GM19455 (cell line): ENCODE data around the gene UGGT2.
"Not testable (repeated sequence)": the region's sequence is repeated elsewhere in the genome, so short reads cannot be mapped to it uniquely, and the experiment has no call there.

Source experiments
- ATAC-seq: cut with Tn5 transposase; IDR thresholded peaks from one replicate; pipeline ENCODE4 v1.9.1; 2021; ENCODE audit not compliant: unreplicated experiment

UGGT2 gene

DNA sequence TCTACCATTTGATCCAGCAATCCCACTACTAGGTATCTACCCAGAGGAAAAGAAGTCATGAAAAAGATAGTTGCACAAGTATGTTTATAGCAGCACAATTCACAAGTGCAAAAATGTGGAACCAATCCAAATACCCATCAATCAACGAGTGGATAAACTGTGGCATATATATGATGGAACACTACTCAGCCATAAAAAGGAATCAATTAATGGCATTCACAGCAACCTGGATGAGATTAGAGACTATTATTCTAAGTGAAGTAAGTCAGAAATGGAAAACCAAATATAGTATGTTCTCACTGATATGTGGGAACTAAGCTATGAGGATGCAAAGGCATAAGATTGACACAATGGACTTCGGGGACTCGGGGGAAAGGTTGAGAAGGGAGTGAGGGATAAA, 1.3 kb downstream of the UGGT2 start:
- not testable (repeated sequence) for ATAC-seq

DNA sequence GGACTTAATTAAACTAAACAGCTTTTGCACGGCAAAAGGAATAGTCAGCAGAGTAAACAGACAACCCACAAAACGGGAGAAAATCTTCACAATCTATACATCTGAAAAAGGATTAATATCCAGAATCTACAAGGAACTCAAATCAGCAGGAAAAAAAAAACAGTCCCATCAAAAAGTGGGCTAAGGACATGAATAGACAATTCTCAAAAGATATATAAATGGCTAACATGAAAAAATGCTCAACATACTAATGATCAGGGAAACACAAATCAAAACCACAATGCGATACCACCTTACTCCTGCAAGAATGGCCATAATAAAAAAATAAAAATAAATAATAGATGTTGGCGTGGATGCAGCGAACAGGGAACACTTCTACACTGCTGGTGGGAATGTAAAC, 1.7 kb downstream of the UGGT2 start:
- ATAC-seq: not testable (repeated sequence)

DNA sequence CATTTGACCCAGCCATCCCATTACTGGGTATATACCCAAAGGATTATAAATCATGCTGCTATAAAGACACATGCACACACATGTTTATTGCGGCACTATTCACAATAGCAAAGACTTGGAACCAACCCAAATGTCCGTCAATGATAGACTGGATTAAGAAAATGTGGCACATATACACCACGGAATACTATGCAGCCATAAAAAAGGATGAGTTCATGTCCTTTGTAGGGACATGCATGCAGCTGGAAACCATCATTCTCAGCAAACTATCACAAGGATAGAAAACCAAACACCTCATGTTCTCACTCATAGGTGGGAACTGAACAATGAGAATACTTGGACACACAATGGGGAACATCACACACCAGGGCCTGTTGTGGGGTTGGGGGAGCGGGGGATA, 2.2 kb downstream of the UGGT2 start:
- ATAC-seq: not testable (repeated sequence)

DNA sequence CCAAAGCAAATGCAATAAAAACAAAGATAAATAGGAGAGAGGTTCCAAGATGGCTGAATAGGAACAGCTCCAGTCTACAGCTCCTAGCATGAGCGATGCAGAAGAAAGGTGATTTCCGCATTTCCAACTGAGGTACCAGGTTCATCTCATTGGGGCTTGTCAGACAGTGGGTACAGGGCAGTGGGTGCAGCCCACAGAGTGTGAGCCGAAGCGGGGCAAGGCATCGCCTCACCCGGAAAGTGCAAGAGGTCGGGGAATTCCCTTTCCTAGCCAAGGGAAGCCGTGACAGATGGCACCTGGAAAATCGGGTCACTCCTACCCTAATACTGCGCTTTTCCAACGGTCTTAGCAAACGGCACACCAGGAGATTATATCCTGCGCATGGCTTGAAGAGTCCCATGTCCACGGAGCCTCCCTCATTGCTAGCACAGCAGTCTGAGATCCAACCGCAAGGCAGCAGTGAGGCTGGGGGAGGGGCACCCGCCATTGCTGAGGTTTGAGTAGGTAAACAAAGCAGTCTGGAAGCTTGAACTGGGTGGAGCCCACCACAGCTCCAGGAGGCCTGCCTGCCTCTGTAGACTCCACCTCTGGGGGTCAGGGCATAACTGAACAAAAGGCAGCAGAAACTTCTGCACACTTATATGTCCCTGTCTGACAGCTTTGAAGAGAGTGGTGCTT, 6.6 kb downstream of the UGGT2 start:
- not testable (repeated sequence) for ATAC-seq

DNA sequence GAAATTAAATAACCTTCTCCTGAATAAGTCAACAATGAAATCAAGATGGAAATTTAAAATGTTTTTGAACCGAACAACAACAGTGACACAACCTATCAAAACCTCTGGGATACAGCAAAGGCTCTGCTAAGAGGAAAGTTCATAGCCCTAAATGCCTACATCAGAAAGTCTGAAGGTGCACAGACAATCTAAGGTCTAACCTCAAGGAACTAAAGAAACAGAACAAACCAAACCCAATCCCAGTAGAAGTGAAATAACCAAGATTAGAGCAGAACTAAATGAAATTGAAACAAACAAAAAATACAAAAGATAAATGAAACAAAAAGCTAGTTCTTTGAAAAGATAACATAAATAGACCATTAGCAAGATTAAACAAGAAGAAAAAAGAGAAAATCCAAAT, 9.0 kb downstream of the UGGT2 start:
- ATAC-seq: no peak

DNA sequence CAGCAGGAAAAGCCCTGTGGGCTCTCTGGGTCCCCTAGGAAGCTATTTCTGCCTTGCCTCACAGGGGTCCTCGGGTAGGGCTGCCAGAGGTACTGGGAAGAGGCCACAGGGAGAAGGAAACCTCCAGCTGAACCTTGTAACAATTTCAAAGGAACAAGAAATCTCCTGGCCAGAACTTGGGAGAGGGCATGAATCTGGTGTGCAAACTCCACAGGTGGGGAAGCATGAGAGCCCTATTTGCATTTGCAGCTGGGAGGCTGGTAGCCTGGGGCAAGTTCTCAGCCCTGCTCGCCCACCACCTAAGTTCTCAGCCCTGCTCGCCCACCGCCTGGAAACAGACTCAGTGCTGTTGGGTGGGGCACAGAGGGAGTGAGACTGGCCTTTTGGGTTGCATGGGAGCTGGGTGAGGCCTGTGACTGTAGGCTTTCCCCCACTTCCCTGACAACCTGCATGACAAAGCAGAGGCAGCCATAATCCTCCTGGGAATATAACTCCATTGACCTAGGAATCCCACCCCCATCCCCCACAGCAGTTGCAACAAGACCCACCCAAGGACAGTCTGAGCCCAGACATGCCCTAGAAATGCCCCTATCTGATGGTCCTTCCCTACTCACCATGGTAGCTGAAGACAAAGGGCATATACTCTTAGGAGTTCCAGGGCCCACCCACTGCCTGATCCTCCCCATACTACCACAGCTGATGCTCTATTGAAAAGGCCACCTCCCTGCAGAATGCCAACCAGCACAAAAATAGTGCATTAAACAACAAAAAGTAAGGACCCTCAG, 11.7 kb downstream of the UGGT2 start:
- no peak for ATAC-seq

DNA sequence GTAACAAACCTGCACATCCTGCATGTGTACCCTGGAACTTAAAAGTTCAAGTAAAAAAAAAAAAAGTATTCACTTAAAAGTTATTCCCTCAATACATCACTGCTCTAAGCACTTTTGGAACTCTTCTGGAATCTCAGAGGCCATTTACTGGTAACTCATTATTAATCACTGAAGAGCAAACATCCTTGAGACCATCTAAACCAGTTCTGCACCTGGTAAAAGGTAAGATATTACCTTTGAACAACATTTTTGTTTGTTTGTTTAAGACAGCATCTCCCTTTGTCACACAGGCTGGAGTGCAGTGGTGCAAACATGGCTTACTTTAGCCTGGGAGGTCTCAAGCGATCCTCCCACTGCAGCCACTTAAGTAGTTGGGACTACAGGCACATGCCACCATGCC, 16.7 kb downstream of the UGGT2 start:
- no peak for ATAC-seq

DNA sequence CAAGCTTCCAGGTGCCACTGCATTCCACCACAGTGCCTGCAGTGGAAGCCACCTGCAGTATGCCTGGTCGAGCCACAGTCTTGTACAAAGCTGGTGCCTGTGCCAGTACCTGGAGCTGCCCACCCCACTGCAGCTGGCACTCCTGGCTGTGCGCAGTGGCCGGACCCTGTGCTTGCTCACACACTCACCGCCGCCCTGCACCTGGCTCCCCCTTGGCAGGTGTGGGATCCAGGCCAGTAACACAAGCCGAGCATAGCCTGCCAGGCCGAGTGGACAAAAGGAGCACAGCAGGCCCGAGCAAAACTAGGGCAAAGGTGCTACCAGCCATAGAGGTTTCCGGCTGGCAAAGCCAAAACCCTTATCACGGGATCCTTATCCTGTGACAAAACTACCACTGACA, 18.5 kb downstream of the UGGT2 start:
- no peak for ATAC-seq

DNA sequence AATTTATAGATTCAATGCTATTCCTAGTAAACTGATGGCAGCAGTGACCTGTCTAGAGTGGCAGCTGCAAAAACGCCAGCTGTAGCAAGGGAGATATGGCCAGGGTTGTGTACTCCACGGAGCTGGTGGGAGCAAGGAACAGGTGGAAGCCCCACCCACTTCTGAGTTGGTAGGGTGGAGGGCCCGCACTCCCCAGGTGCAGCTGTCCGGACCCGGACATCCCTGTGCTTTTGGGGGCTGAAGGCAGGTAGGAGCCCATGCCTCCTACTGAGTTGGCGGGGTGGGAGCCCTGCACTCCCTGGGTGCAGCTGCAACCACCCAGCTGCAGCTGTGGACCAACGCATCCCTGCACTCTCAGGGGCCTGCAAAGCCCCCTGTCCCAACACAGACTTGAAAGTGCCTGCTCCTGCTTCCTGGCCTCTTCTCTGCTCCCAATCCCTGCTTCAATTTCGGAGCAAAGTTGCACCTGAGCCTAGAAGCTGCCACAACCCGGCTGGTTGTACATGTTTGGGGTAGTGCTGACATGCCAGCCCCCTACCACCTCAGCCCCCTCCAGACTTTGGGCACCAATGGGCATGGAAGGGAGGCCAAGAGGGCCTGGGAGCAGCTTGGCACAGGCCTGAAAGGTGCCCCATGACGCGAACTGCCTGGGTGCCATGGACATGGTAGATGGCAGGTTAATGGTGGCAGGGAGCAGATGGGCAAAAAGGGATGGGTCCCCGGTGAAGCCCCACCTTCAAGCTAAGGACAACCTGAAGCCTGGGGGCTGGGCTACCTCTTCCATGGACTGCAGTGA, 19.8 kb downstream of the UGGT2 start:
- ATAC-seq: no peak

DNA sequence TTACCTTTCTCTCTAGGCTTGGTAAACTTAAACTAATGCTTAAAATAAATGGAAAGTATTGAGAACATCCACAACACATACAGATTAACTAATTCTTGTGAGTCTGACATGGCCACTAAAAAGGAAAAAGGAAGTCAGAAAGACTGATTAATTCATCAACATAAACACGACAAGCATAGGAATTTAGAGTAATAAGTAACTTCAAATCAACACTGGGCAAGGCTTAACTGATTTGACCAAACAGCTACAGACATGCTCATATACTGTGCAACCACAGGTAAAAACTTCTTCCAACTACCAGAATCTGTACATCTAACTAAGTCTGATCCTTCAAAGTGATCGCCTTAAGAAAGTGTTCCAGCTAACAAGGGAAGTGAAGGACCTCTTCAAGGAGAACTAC, 20.5 kb downstream of the UGGT2 start:
- no peak for ATAC-seq

DNA sequence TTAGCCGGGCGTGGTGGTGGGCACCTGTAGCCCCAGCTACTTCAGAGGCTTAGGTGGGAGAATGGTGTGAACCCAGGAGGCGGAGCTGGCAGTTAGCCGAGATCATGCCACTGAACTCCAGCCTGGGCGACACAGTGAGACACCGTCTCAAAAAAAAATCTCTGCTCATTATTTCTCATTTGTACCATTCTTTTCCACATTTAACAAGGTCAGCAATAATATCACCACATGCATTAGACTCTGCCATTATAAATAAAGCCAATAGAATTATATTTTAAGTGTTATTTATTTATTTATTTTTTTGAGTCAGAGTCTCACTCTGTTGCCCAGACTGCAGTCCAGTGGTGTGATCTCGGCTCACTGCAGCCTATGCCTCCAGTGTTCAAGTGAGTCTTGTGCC, 24.2 kb downstream of the UGGT2 start:
- ATAC-seq: no peak

DNA sequence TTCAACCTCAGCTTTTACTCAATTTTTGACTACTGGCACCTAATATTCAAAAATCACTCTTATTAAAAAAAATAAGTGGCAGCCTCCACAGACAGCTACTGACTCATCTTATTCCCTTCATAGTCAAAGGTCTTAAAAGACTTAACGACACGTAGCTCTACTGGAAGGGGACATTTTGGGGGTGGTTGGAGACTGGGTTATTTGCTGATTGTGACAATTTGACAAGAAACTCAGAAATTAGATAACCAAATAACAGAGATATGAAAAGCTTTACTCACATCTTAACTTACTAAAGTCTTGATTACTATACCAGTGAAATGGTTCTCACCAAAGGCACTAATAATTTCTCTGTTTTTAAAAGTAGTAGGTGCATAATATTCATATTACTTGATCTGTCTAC, 25.7 kb downstream of the UGGT2 start:
- no peak for ATAC-seq

DNA sequence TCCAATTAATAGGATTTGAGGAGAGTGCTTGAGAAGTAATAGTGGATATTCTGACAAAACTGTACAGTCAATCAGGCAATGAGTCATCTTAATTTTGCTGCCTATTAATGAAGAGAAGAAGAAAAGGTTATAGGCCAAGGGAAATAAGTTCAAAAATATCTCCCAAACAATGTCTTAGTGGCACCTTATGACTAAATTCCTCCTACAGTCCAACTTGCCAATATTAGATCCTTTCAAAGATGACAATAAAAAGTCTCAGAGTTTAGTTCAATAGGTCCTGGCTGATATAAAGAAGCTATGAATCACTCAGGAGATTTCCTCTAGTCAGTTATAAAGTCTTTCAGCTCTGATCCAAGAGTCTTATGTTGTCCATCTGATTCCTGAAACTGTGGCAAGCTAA, 27.9 kb downstream of the UGGT2 start:
- no peak for ATAC-seq

DNA sequence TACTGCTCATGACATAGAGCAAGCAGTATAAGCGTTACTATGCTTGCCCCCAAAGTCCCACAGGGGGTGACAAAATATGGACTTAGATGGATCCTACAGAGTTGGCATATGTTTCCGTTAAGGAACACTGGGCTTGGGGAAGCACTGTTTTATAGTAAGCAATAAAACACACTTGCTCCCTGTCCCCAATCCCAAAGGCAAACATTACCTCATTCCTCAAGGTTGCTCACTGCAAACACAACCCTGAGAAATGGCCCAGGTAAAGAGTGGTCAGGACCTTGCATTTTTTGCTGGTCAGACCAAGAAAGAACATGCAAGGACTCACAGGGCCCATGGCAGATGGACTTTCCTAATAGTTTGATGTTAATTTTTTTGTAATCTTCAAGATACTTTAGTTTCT, 32.3 kb downstream of the UGGT2 start:
- ATAC-seq: no peak

DNA sequence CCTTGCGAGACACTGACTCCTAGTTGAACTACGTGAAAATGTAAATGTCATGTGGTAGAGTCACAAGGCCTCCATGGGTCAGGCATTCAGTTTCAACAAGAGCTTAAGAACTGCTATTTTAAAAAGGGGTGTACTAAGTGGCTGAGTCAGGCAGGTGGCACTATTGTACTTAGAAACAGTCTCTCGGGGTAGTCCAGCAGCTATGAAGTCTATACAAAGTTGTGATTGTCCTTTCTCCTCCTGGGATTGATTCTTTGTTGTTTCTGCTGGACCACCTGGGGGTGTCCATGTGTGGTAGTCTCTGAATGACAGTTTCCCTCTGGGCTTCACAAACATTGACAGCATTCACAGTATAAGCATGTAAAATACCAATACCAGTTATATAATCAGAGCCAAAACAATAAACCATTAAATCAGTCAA, 33.0 kb downstream of the UGGT2 start:
- peak; percentile 89 for ATAC-seq

DNA sequence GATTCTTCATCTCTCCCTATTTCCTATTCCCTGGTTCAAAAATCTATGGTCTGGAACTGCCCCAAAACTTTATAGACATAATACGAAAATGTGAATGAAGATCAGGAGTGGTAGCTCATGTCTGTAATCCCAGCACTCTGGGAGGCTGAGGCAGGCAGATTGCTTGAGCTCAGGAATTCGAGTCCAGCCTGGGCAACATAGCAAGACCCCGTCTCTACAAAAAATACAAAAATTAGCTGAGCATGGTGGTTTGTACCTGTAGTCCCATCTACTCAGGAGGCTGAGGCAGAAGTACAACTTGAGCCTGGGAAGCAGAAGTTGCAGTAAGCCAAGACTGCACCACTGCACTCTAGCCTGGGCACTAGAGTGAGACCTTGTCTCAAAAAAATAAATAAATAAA, 35.1 kb downstream of the UGGT2 start:
- ATAC-seq: no peak

DNA sequence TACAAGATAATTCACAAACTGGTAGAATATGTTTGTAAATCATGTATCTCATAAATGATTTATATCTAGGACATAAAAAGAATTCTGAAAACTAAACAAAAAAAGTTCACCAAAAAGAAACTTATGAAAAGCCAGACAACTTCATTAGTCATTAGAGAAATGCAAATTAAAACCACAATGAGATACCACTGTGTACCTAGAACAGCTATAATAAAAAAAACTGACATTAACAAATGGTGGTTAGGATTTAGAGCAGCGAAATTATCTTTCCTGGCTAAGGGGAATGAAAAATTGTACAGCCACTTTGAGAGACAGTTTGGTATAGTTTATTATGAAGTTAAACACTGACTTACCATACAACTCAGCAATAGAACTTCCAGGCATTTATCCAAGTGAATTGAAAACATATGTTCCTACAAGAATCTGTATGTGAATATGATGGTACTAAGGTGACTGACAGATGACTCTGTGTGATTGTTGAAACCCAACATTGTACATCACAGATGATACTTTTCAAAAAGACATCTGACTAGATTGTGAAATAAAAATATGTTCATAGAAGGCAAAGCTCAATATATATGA, 41.8 kb downstream of the UGGT2 start:
- no peak for ATAC-seq

DNA sequence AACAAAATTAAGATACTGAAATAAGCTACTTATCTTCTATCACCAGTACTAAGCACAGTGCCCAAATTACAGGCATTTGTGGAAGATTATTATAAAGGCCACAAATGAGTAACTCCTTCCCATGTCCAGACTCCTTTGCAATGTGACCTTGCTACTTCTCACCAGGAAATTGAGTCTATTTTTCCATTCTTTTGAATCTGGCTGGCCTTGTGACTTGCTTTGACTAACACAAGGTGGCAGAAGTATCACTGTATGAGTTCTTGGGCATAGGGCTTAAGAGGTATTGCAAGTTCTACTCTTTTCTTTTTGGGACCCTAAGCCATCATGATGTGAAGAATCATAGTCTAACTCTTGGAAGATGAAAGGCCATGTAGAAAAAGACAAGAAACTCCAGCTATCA, 49.9 kb downstream of the UGGT2 start:
- ATAC-seq: no peak

DNA sequence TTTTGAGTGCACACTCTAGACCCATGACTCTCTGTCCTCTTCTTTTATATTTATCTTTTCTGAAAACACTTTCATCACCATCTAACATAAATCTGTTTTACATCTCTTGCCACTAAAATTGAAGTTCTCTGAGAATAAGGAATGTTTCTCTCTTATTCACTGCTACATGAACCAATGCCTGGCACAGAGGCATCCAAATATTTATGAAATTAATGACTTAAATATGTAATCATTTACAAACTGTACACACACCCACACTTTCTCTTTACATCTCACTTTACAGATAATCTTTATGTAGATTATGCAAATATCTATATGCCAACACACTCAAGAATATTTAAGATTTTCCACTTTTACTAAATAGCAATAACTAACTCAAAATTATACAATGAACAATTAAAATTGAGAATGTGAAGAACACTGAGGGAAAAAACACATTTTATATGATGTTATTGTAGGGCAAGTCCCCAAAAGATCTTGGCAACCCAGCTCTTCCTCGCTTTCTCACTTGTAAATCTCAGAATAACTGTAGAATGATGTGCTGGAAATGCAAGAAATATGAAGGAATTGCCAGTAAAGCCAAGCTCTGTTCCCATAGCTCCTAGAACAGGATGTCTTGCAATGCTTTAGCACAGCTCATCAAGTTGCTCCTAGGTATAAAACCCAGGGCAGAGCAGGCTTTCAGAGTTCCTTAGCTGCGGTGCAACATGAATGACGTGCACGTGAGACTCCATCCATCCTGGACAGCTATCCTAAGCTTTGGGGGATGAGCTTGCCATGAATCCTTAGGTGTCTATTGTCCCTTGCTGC, 50.7 kb downstream of the UGGT2 start:
- no peak for ATAC-seq

DNA sequence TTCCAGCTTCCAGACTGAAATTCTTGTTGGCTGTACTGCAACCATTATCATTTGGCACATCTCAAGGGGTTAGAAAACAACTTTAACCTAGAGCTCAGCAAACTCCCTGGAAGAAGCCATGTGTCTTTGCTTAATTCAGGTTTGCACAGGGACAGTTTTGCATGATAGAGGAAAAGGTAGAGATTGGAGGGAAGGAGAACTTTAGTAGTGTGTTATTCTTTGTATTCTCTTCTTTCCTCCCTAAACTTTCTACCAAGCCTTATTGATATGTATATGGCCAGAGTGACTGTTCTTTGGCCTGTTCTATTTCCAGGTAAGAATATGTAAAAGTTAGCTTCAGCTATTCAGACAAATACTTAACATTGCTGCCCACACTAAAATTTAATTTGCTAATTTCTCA, 53.1 kb downstream of the UGGT2 start:
- ATAC-seq: no peak

DNA sequence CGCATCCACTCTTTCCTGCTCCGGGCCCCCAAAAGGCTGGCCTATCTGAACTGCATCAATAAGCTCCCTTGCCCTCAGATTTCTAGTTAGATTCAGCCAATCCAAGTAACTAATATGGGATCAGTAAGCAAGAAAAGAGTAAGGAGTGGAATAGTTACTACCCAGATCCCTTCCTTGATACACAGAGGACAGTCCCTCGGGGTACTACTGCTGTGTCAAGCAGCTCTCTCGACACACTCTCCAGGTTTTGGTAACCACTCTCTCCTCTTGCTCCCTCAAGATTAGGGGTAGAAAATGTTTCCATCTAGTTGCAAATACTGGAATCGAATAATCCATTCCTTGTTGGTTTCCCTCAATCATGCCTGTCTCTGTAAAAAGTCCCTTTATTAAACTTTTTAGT, 65.4 kb downstream of the UGGT2 start:
- no peak for ATAC-seq
